Activated CD8-positive, alpha-beta memory T cell treated with anti-CD3 and anti-CD28 coated beads for 1 hour (primary cell): ENCODE data around the gene IL17C.

Experiments
- DNase-seq, 2 donors: peaks; one replicate each; pipeline ENCODE4 v3.0.0-alpha.2; 2020; ENCODE audit warnings: low read depth in 1 of 2; ENCODE audit errors: extremely low read depth in 1 of 2

IL17C gene

GRCh38 chr16:88638323-88639230 is at the start of gene IL17C:
Gene IL17C (plus strand): TSS chr16:88638572. CDS start chr16:88638642, 70 bp downstream.
- DNase-seq = no peak

GRCh38 chr16:88588754-88589153 is 49.6 kb upstream of the IL17C start:
- DNase-seq = no peak

GRCh38 chr16:88589441-88589840 is 48.9 kb upstream of the IL17C start:
- DNase-seq = no peak

GRCh38 chr16:88591577-88592021 is 46.8 kb upstream of the IL17C start:
- no peak for DNase-seq

GRCh38 chr16:88593061-88593460 is 45.3 kb upstream of the IL17C start:
- DNase-seq = no peak

GRCh38 chr16:88593489-88593888 is 44.9 kb upstream of the IL17C start:
- no peak for DNase-seq

- DNase-seq = no peak
Measured at GRCh38 chr16:88593910-88594309, 44.5 kb upstream of the IL17C start.

- DNase-seq = no peak
Measured at GRCh38 chr16:88595101-88595500, 43.3 kb upstream of the IL17C start.

- DNase-seq = no peak
Measured at GRCh38 chr16:88595921-88596320, 42.5 kb upstream of the IL17C start.

- no peak for DNase-seq
Measured at GRCh38 chr16:88596483-88596882, 41.9 kb upstream of the IL17C start.

GRCh38 chr16:88597856-88598491 is 40.4 kb upstream of the IL17C start:
- DNase-seq = no peak

- no peak for DNase-seq
Measured at GRCh38 chr16:88599092-88599733, 39.2 kb upstream of the IL17C start.

GRCh38 chr16:88599825-88600538 is 38.4 kb upstream of the IL17C start:
- DNase-seq = no peak

- no peak for DNase-seq
Measured at GRCh38 chr16:88600539-88600896, 37.9 kb upstream of the IL17C start.

GRCh38 chr16:88601313-88602036 is 36.9 kb upstream of the IL17C start:
- no peak for DNase-seq

- no peak for DNase-seq
Measured at GRCh38 chr16:88602091-88602490, 36.3 kb upstream of the IL17C start.

GRCh38 chr16:88605186-88606147 is 32.9 kb upstream of the IL17C start:
- no peak for DNase-seq

GRCh38 chr16:88606148-88606757 is 32.1 kb upstream of the IL17C start:
- DNase-seq = no peak

- DNase-seq = no peak
Measured at GRCh38 chr16:88608076-88608475, 30.3 kb upstream of the IL17C start.
